ENCODE measurements around the gene PEX6.

DNA sequence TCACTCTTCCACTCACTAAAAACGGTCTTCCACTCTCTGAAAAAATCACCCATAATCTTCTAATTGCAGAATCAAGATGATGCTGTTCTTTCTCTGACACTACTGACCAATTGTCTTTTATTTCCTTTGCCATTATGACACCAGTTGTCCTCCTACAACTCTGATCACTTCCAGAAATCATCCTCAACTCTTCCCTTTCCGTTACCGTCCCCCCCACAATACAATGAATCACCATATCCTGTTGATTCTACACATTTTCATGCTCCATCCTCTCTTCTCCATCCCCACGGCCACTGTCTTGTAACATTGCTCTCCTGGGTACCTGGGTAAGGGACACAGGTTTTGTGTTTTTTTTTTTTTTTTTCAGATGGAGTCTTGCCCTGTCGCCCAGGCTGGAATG lies 2.9 kb upstream of the PEX6 start:
- TF ChIP-seq, protein P1, sequence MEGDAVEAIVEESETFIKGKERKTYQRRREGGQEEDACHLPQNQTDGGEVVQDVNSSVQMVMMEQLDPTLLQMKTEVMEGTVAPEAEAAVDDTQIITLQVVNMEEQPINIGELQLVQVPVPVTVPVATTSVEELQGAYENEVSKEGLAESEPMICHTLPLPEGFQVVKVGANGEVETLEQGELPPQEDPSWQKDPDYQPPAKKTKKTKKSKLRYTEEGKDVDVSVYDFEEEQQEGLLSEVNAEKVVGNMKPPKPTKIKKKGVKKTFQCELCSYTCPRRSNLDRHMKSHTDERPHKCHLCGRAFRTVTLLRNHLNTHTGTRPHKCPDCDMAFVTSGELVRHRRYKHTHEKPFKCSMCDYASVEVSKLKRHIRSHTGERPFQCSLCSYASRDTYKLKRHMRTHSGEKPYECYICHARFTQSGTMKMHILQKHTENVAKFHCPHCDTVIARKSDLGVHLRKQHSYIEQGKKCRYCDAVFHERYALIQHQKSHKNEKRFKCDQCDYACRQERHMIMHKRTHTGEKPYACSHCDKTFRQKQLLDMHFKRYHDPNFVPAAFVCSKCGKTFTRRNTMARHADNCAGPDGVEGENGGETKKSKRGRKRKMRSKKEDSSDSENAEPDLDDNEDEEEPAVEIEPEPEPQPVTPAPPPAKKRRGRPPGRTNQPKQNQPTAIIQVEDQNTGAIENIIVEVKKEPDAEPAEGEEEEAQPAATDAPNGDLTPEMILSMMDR (conservative IDR thresholded peaks at IDR 0.05; ENCODE audit: low read length), result no peak
- TF ChIP-seq EZH2phosphoT487 (IDR thresholded peaks at IDR 0.05; ENCODE audit: borderline replicate concordance, low read depth, low read length), result no peak
